ENCODE results near the gene CRYZL1. TPM values are rescaled to one million over a fixed set of nuclear protein-coding genes. Genes with fewer than 3 reads are reported as not detected.

CRYZL1 gene
- total and polyA plus RNA-seq, 2 of the 8 experiments (the other 6 are each of a cell fraction or from before 2014, with no cell fraction given): 15.6 to 15.8 TPM

GRCh38 chr21:33560965-33561364 is 80.6 kb downstream of the CRYZL1 start:
- peaks cover 20 to 74% (median 51%) of the 10 kb centered on the region in 4 experiments for H3K36me3 ChIP-seq (ENCODE audit: control insufficient read depth in 2 of 4, insufficient read depth in 4 of 4, low read length in 3 of 4)
- no peak overlapping the region for H2BK5ac ChIP-seq (ENCODE audit: low read depth, low read length)

More at GRCh38 chr21:33560965-33561364, 80.6 kb downstream of the CRYZL1 start:
- Histone ChIP-seq H3K27me3 (replicated peaks in 1 of 4; ENCODE audit: control insufficient read depth in 3 of 4, extremely low read depth in 1 of 4, insufficient read depth in 3 of 4, low read length in 3 of 4) (no peaks in the 10 kb centered on the region), H3K18ac (ENCODE audit: extremely low read depth, low read length) (no peak overlapping the region), H3K4ac (replicated peaks; ENCODE audit: insufficient read length, low read depth, low read length) (no peak overlapping the region), H3K79me2 (ENCODE audit: control insufficient read depth in 1 of 2, insufficient read depth in 2 of 2, low read length in 2 of 2) (peaks cover 6 to 53% of the 10 kb centered on the region in 2 experiments), H2AFZ (ENCODE audit: low read length) (no peak overlapping the region), H3K9ac (replicated peaks in 1 of 4; ENCODE audit: extremely low read depth in 1 of 4, low read depth in 3 of 4, low read length in 3 of 4) (no peak overlapping the region), H2BK15ac (ENCODE audit: low read length) (no peak overlapping the region), H3K9me3 (ENCODE audit: insufficient read depth in 2 of 2, low read depth in 1 of 2, low read length in 1 of 2) (no peaks in the 10 kb centered on the region), H3K4me3 (ENCODE audit: extremely low read depth in 1 of 4, insufficient read depth in 2 of 4, low read depth in 3 of 4, low read length in 4 of 4) (no peak overlapping the region), H4K5ac (ENCODE audit: insufficient read length, low read depth, low read length) (no peak overlapping the region), H4K20me1 (replicated peaks in 1 of 2; ENCODE audit: control insufficient read depth in 1 of 2, insufficient read depth in 2 of 2, low read length in 2 of 2) (peaks cover 13 to 14% of the 10 kb centered on the region in 2 experiments), H3K56ac (replicated peaks; ENCODE audit: insufficient read length, low read depth, low read length) (no peak overlapping the region), H3K23me2 (ENCODE audit: low read depth, low read length) (no peaks in the 10 kb centered on the region), H3K23ac (ENCODE audit: insufficient read length) (no peak overlapping the region), H2BK120ac (replicated peaks; ENCODE audit: low read depth, low read length) (no peak overlapping the region), H2BK12ac (ENCODE audit: low read depth, low read length) (no peak overlapping the region), H2AK5ac (ENCODE audit: low read depth, low read length) (no peak overlapping the region), H3K4me2 (ENCODE audit: insufficient read depth in 1 of 2, low read depth in 2 of 2, low read length in 2 of 2) (no peak overlapping the region), H2BK20ac (ENCODE audit: low read length) (no peak overlapping the region), H3K4me1 (replicated peaks in 1 of 4; ENCODE audit: control insufficient read depth in 3 of 4, insufficient read depth in 4 of 4, low read length in 3 of 4) (no peaks in the 10 kb centered on the region), H3K27ac (ENCODE audit: low read depth, low read length) (no peak overlapping the region), H4K91ac (replicated peaks; ENCODE audit: insufficient read length, low read length) (no peak overlapping the region), H4K8ac (ENCODE audit: extremely low read depth, insufficient read depth, low read length) (no peak overlapping the region), H3K79me1 (ENCODE audit: low read depth, low read length) (no peaks in the 10 kb centered on the region), H3K14ac (ENCODE audit: insufficient read length) (no peak overlapping the region)
- FAIRE-seq (no peak), DNase-seq (ENCODE audit: low read depth in 1 of 2, low spot score in 2 of 2) (no peak)
- ChIA-PET CTCF (ENCODE audit: partially characterized antibody) (no interaction called here), POLR2A (ENCODE audit: partially characterized antibody) (interaction anchor here (1.6 to 7.4 kb wide), 2 partner anchors 18 to 42 kb away, joined by 3 to 64 read pairs; partner anchors contain the start of genes GART and SON)
- TF ChIP-seq HDAC2 (IDR thresholded peaks at IDR 0.05; ENCODE audit: borderline replicate concordance in 1 of 2, low read depth in 2 of 2, low read length in 2 of 2) (no peak), POLR2A (IDR thresholded peaks at IDR 0.05; ENCODE audit: control extremely low read depth in 1 of 2, low read depth in 2 of 2, low read length in 2 of 2) (no peak), RAD21 (IDR thresholded peaks at IDR 0.05 in 1 of 2, conservative IDR thresholded peaks at IDR 0.05 in 1 of 2; ENCODE audit: low read depth in 2 of 2, low read length in 2 of 2) (no peak), KDM1A (IDR thresholded peaks at IDR 0.05; ENCODE audit: borderline replicate concordance, low read length) (no peak), CBX5 (IDR thresholded peaks at IDR 0.05; ENCODE audit: low read depth, low read length) (no peak), CHD1 (IDR thresholded peaks at IDR 0.05; ENCODE audit: low read depth, low read length) (no peak), FOSL1 (IDR thresholded peaks at IDR 0.05; ENCODE audit: insufficient read depth, low read depth, low read length) (no peak)

All from H1 (cell line).